Stimulated activated CD4-positive, alpha-beta T cell treated with anti-CD3 and anti-CD28 coated beads, Interleukin-15, amount 100 ng/mL, for 24 hours (primary cell): ENCODE results near the gene INHBE.
"Not testable (repeated sequence)": the region's sequence is repeated elsewhere in the genome, so short reads cannot be mapped to it uniquely, and the experiment has no call there.

ENCODE experiments used
- DNase-seq: peaks from one replicate; pipeline ENCODE4 v3.0.0-alpha.2; 2020

Gene INHBE

GRCh38 chr12:57454566-57455373, at the start of gene INHBE:
TSS of gene INHBE (plus strand) at chr12:57455307. CDS start at chr12:57455537, 230 bp downstream.
- no peak for DNase-seq

GRCh38 chr12:57410534-57410933, 44.6 kb upstream of the INHBE start:
- DNase-seq = no peak

GRCh38 chr12:57414160-57414559, 40.9 kb upstream of the INHBE start:
- DNase-seq = not testable (repeated sequence)

- no peak for DNase-seq
These were observed 40.0 kb upstream of the INHBE start for GRCh38 chr12:57415088-57415487.

GRCh38 chr12:57416039-57416996, 38.8 kb upstream of the INHBE start:
- DNase-seq = no peak

- DNase-seq = no peak
These were observed 36.9 kb upstream of the INHBE start for GRCh38 chr12:57418255-57418654.

- DNase-seq = no peak
These were observed 35.6 kb upstream of the INHBE start for GRCh38 chr12:57419495-57419894.

- no peak for DNase-seq
These were observed 34.6 kb upstream of the INHBE start for GRCh38 chr12:57420482-57420881.

GRCh38 chr12:57426948-57427347, 28.2 kb upstream of the INHBE start:
- not testable (repeated sequence) for DNase-seq

GRCh38 chr12:57428965-57429364, 26.1 kb upstream of the INHBE start:
- DNase-seq = no peak

- no peak for DNase-seq
These were observed 25.5 kb upstream of the INHBE start for GRCh38 chr12:57429473-57430111.

GRCh38 chr12:57430112-57430930, 24.8 kb upstream of the INHBE start:
- no peak for DNase-seq

- DNase-seq = peak; percentile 98
These were observed 24.1 kb upstream of the INHBE start, which contains the start of gene R3HDM2 for GRCh38 chr12:57430931-57431566. TSS of gene R3HDM2 (minus strand) at chr12:57431043. CDS start at chr12:57310428, 120,615 bp downstream.

GRCh38 chr12:57431654-57432188, 23.4 kb upstream of the INHBE start:
- no peak for DNase-seq

GRCh38 chr12:57433370-57433769, 21.7 kb upstream of the INHBE start:
- DNase-seq = no peak

GRCh38 chr12:57434517-57435223, 20.4 kb upstream of the INHBE start, which contains the start of gene INHBC:
TSS of gene INHBC (plus strand) at chr12:57434784. CDS start at chr12:57434887, 103 bp downstream.
- no peak for DNase-seq

GRCh38 chr12:57435293-57435692, 19.8 kb upstream of the INHBE start:
- no peak for DNase-seq

- DNase-seq = no peak
These were observed 16.7 kb upstream of the INHBE start for GRCh38 chr12:57438400-57438799.

- DNase-seq = no peak
These were observed 15.3 kb upstream of the INHBE start for GRCh38 chr12:57439762-57440266.

- not testable (repeated sequence) for DNase-seq
These were observed 13.7 kb upstream of the INHBE start for GRCh38 chr12:57441393-57441792.
